H7 (cell line): ENCODE measurements around the gene PRR33. TPM values are rescaled to one million over a fixed set of nuclear protein-coding genes. Genes with fewer than 3 reads are reported as not detected.

ENCODE experiments used
- DNase-seq: peaks from one replicate; pipeline ENCODE4 v3.0.0; 2012
- H3K27me3 ChIP-seq: 2 replicates; pipeline ENCODE4 v1.6.0; 2011; ENCODE audit warnings: mild to moderate bottlenecking, low read length; ENCODE audit not compliant: control insufficient read depth, insufficient read depth
- H3K36me3 ChIP-seq: replicated peaks from 2 replicates; pipeline ENCODE4 v1.5.1; 2011; ENCODE audit warnings: low read length; ENCODE audit not compliant: control insufficient read depth, insufficient read depth
- H3K4me3 ChIP-seq: 2 replicates; pipeline ENCODE4 v1.5.1; 2011; ENCODE audit warnings: low read depth, mild to moderate bottlenecking, control low read depth, low read length, moderate library complexity; ENCODE audit not compliant: insufficient read depth
- total RNA-seq: library from RNA; depleted of rRNA; stranded (reverse); fragments of >200 nt; shearing (Covaris generic); gene quantifications from 2 replicates; pipeline ENCODE4 v1.2.3, GENCODE V29; 2014

PRR33 gene
- total RNA-seq, 1 experiment from 2014 or later: not detected

- no peaks in the 10 kb centered on the region for H3K36me3 ChIP-seq
- H3K27me3 ChIP-seq: no peaks in the 10 kb centered on the region
- H3K4me3 ChIP-seq: no peak overlapping the region
- DNase-seq: no peak
Observed at GRCh38 chr11:1862588-1863351, 28.9 kb downstream of the PRR33 start.

GRCh38 chr11:1861435-1862411 lies 30.0 kb downstream of the PRR33 start:
- H3K27me3 ChIP-seq: no peaks in the 10 kb centered on the region
- H3K36me3 ChIP-seq: no peaks in the 10 kb centered on the region
- DNase-seq: no peak
- no peak overlapping the region for H3K4me3 ChIP-seq

- no peaks in the 10 kb centered on the region for H3K36me3 ChIP-seq
- no peak overlapping the region for H3K4me3 ChIP-seq
- no peak for DNase-seq
- no peaks in the 10 kb centered on the region for H3K27me3 ChIP-seq
Observed at GRCh38 chr11:1860108-1860507, 31.6 kb downstream of the PRR33 start.

GRCh38 chr11:1859004-1859403 lies 32.7 kb downstream of the PRR33 start:
- Histone ChIP-seq H3K4me3 (no peak overlapping the region), H3K27me3 (no peaks in the 10 kb centered on the region), H3K36me3 (no peaks in the 10 kb centered on the region)
- DNase-seq: no peak

- H3K27me3 ChIP-seq: no peaks in the 10 kb centered on the region
- no peak for DNase-seq
- H3K4me3 ChIP-seq: no peak overlapping the region
- H3K36me3 ChIP-seq: no peaks in the 10 kb centered on the region
Observed at GRCh38 chr11:1858576-1858975, 33.1 kb downstream of the PRR33 start.

GRCh38 chr11:1858154-1858553 lies 33.5 kb downstream of the PRR33 start:
- Histone ChIP-seq H3K36me3 (no peaks in the 10 kb centered on the region), H3K4me3 (no peak overlapping the region), H3K27me3 (no peaks in the 10 kb centered on the region)
- DNase-seq: no peak

GRCh38 chr11:1857064-1857463 lies 34.6 kb downstream of the PRR33 start:
- Histone ChIP-seq H3K36me3 (no peaks in the 10 kb centered on the region), H3K4me3 (no peak overlapping the region), H3K27me3 (no peaks in the 10 kb centered on the region)
- DNase-seq: no peak

- DNase-seq: no peak
- no peaks in the 10 kb centered on the region for H3K36me3 ChIP-seq
- H3K4me3 ChIP-seq: no peak overlapping the region
- H3K27me3 ChIP-seq: no peaks in the 10 kb centered on the region
Observed at GRCh38 chr11:1856306-1857005, 35.2 kb downstream of the PRR33 start.

- H3K36me3 ChIP-seq: no peaks in the 10 kb centered on the region
- DNase-seq: no peak
- no peak overlapping the region for H3K4me3 ChIP-seq
- no peaks in the 10 kb centered on the region for H3K27me3 ChIP-seq
Observed at GRCh38 chr11:1855886-1856265, 35.8 kb downstream of the PRR33 start.

GRCh38 chr11:1854949-1855885 lies 36.5 kb downstream of the PRR33 start:
- no peak overlapping the region for H3K4me3 ChIP-seq
- no peaks in the 10 kb centered on the region for H3K27me3 ChIP-seq
- no peak for DNase-seq

GRCh38 chr11:1854132-1854948 lies 37.4 kb downstream of the PRR33 start:
- no peak overlapping the region for H3K4me3 ChIP-seq
- no peaks in the 10 kb centered on the region for H3K36me3 ChIP-seq
- no peaks in the 10 kb centered on the region for H3K27me3 ChIP-seq
- DNase-seq: no peak

More at GRCh38 chr11:1854949-1855885, 36.5 kb downstream of the PRR33 start:
- H3K36me3 ChIP-seq: no peaks in the 10 kb centered on the region

- Histone ChIP-seq H3K4me3 (no peak overlapping the region), H3K36me3 (no peaks in the 10 kb centered on the region), H3K27me3 (no peaks in the 10 kb centered on the region)
- DNase-seq: no peak
Observed at GRCh38 chr11:1853376-1854131, 38.1 kb downstream of the PRR33 start.
